ENCODE data around the gene ARL8A.
A peak's percentile ranks its signal among the peaks of the same experiment; 100 is the strongest.
"Not testable (repeated sequence)": the region's sequence is repeated elsewhere in the genome, so short reads cannot be mapped to it uniquely, and the experiment has no call there.

ARL8A gene

DNA sequence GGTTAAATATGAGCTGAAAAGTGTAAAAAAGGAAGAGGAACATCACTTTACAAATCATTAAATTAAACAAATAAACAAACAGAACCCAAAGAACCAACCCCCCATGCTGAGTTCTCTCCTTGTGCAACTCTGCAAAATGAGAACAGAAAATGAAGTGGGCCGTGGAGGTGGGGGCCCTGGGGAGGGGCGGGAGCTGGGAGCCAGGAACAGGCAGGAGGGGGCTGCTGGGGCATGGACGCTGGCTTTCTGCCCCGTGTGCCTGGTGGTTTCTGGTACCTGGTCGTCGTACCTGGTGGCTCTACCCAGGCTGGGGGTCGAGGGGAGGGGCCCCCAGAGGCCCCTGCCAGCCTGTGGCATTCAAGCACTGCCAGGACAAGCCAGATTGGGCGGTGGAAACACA lies 11.0 kb downstream of the ARL8A start:
- no peak for DNase-seq

GRCh38 chr1:202133001-202133400 lies 11.5 kb downstream of the ARL8A start:
- DNase-seq = no peak

DNA sequence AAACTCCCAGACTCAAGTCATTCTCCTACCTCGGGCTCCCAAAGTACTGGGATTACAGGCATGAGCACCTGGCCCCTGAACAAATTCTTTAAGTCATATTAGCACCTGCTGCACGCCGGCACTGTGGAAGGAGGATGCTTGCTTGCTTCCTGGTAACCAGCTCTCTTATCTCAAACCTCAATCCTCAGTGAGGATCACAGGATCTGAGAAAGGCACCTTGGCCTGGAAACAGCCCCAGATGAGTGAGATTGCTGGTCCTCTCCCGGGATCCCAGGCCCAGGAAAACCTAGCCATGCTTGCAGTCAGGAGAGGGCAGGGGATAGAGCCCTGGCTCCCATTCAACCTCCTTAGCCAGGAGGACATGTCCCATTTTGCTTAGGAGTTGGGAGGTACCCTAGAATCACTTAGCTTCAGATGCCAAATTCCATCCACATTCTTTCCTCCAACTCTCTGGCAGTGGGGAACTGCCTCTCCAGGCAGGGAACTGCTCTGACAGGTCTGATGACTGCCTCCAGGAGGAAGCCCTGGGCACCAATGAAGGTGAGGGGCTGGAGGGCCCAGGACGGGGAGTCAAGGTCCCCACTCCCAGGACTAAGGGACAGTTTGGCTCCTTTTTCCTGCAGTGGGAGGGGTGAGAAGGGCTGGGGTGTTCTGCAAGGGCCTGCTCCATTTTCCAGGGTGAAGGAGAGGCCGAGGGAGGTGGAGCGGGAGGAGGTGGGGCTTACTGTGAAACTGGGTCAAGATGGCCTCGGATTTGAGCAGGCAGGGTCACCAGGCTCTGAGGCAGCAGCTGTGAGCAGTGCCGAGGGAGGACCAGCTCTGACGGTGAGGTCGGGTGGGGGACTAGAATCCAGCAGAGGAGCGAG lies 12.3 kb downstream of the ARL8A start:
- no peak for DNase-seq

DNA sequence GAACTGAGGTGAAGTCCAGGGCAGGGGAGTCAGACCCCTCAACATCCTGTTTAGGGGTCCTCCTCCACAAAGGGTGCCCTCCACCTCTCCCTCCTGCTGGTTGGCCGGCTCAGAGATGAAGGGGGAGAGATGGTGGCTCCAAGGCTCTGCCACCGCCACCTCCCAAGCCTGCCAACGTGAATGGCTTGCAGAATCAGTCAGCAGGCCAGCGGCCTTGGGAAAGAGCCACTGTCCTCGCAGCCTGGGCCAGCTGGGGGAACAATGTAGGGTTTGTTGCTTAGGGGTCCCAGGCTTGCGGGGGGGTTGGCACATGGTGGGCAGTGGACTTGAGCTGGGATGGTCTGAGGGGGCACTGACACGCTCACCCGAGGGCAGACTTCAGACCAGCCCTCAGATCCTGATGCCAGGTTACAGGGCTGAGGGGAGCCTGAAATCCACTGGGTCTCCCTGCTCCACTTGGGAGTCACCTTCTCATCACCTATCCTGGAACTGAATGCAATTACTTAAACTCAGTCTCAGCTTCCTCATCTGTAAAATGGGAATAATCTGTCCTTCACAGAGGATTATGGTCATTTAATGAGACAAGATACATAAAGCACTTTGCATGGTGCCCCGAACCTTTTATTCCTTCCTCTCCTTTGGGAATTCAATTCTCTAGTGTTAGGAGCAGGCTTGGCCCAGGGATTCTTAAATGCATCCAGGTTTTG lies 13.6 kb downstream of the ARL8A start:
- DNase-seq = no peak

DNA sequence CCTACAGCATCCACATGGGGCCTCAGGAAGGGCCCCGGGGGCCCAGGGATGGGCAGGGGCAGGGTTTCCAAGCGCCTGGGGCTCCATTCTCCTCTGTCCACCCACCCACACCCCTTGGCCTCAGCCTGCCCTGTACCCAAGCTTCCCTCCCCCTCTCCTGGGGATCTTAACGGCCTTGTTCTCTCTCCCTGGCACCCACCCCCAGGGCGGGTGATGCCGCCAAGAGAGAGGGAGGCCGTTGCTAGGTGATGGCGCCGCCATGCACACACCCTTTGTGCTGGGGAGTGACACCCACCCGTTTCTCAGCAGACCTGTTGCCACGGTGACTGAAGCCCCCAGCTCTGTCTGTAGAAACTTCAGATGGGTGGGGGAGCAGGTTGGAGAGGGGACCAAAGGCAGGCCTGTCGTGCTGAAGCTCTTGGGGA lies 14.2 kb downstream of the ARL8A start:
- DNase-seq = no peak

DNA sequence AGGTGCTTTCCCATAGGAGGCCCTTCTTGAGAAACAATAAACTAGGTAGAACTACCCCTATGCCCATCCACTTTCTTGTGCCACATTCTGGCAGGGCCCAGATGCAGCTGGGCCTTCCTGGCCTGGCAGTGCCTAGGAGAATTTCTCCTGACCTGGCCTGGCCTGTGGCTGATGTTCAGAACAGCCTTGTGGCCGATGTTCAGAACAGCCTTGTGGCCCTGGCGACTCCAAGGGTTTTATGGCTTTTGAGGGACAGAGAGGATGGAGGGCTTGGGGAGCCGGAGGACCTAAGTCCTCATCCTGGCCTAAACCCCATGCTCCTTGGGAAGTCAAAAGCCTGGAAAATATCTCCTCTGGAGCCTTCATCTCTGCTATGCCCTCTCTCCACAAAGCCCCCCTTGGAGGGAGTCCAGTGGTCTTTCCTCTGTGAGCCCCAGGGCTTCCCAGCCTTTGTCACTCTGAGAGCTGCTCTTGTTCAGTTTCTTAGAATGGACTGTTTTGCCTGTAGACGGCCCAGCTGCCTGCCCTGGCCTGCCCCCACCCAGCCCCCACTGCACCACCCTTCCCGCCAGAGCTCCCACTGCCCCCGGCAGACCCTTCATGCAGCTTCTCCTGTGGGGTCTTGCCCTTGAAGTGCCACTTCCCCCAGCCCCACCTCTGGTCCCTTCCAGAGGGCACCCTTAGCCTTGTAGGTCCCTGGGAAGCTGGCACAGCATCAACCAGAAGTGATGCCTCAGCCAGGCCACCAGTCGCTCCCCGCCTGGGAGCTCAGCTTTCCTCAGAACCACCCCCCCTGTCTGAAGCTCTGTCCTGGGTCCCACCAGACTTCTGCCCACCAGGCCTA lies 14.9 kb downstream of the ARL8A start:
- DNase-seq = no peak

- no peak for DNase-seq
Observed at GRCh38 chr1:202127836-202128622, 16.5 kb downstream of the ARL8A start.

DNA sequence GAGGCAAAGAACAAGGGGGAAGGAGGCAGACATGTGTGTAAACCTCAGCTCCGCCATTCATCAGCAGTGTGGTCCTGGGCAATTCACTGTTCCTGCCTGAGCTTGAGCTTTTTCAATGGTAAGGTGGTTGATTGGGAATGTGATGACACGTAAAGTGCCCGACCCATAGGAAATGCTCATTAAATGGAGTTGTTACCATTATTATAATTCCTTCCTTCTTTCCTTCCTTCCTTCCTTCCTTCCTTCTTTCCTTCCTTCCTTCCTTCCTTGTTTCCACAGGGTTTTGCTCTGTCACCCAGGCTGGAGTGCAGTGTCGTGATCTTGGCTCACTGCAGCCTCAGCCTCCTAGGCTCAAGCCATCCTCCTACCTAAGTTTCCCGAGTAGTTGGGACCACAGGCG lies 17.5 kb downstream of the ARL8A start:
- no peak for DNase-seq

GRCh38 chr1:202126426-202126825 lies 18.1 kb downstream of the ARL8A start:
- peak; percentile 47 to 56 for DNase-seq

- no peak for DNase-seq
Observed at GRCh38 chr1:202125611-202126010, 18.9 kb downstream of the ARL8A start.

GRCh38 chr1:202124142-202124541 lies 20.4 kb downstream of the ARL8A start:
- no peak for DNase-seq

DNA sequence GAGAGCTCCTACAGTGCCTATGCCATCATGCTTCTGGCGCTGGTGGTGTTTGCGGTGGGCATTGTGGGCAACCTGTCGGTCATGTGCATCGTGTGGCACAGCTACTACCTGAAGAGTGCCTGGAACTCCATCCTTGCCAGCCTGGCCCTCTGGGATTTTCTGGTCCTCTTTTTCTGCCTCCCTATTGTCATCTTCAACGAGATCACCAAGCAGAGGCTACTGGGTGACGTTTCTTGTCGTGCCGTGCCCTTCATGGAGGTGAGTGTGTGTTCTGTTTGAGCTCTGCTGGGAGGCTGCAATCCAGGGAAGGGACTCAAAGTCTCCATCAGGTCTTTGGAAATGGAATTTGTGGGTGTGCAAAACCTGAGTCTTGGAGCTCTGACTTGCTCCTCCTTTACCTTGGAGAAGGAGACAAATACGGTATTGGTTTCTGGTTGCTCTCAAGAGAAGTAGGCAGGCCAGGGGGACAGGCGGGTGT lies 21.2 kb downstream of the ARL8A start:
- no peak for DNase-seq

GRCh38 chr1:202122639-202123335 lies 21.8 kb downstream of the ARL8A start, which contains the start of gene GPR37L1:
TSS of gene GPR37L1 (plus strand) at chr1:202122917. CDS start at chr1:202122964, 47 bp downstream.
- no peak for DNase-seq

- DNase-seq = no peak
Observed at GRCh38 chr1:202121006-202121405, 23.5 kb downstream of the ARL8A start.

GRCh38 chr1:202117898-202118371 lies 26.6 kb downstream of the ARL8A start:
- no peak for DNase-seq

DNA sequence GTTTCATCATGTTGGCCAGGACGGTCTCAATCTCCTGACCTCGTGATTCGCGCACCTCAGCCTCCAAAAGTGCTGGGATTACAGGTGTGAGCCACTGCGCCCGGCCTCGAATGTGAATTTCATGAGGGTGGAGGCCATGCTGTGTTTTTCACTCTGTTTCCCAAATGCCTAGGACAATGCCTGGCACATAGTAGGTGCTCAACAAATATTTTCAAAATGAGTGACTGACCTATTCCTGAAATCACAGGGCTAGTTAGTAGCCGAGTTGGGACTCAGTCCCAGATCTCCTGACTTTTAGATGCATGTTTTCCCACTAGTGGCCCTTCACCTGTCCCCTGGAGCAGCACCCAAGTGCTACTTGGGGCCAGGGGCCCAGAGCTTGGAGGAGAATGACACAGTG lies 28.2 kb downstream of the ARL8A start:
- DNase-seq = no peak

DNA sequence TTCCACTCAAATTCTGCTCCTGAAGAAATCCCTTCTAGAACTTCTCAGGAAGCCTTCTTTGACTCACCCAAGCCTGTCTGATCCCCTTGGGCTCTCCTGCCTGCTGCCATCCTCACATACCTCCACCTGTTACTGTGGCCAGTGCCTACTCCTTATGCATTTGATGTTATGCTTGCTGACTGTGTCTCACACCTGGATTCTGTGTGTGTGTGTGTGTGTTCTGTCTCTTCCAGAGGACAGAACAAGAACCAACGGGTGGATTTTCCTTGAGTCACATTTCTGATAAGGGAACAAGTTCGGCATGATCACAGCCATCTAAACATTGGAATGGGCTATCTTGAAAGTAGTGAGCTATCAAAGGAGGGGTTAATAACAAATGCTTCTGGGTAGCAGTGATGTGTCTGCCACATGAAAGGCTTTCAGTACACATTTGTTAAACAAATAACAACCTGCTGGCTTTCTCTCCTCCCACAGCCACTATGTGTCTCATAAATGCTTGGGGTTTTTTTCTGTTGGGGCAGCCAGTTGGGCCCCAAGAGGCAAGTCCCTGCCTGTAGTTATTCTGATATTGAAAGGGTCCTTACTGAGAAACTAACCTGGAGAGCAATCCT lies 30.7 kb downstream of the ARL8A start:
- DNase-seq = no peak

- no peak for DNase-seq
Observed at GRCh38 chr1:202112859-202113689, 31.5 kb downstream of the ARL8A start.

GRCh38 chr1:202111589-202111988 lies 32.9 kb downstream of the ARL8A start:
- DNase-seq = not testable (repeated sequence)

GRCh38 chr1:202110977-202111376 lies 33.6 kb downstream of the ARL8A start:
- no peak for DNase-seq
